ENCODE results near the gene ITPRIPL1.

DNA sequence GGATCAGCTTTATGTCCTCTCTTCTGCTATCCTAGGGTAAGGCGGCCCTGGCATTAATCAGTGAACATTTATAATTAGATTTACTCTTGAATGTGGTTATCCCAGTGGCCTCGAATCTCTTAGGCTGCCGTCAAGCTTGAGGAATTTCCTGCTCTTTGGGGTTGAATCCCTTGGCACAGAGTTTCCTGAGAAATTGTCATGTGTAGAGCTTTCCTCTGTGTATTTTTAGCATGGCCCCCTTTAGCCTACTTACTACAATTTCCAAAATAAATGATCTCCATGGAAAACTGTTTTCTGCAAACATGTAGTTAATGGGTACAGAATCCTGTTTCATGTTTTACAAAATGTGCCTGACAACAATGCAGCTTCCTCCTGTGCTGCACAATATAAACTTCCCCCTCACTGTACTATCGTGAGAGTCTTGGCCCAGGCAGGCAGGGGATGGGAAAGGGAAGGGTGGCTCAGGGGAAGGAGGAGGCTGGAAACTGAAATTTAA, 28.5 kb downstream of the ITPRIPL1 start:
- TF ChIP-seq, protein P1, sequence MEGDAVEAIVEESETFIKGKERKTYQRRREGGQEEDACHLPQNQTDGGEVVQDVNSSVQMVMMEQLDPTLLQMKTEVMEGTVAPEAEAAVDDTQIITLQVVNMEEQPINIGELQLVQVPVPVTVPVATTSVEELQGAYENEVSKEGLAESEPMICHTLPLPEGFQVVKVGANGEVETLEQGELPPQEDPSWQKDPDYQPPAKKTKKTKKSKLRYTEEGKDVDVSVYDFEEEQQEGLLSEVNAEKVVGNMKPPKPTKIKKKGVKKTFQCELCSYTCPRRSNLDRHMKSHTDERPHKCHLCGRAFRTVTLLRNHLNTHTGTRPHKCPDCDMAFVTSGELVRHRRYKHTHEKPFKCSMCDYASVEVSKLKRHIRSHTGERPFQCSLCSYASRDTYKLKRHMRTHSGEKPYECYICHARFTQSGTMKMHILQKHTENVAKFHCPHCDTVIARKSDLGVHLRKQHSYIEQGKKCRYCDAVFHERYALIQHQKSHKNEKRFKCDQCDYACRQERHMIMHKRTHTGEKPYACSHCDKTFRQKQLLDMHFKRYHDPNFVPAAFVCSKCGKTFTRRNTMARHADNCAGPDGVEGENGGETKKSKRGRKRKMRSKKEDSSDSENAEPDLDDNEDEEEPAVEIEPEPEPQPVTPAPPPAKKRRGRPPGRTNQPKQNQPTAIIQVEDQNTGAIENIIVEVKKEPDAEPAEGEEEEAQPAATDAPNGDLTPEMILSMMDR (conservative IDR thresholded peaks at IDR 0.05; ENCODE audit: low read depth, low read length) = no peak
- TF ChIP-seq POLR2A (IDR thresholded peaks at IDR 0.05; ENCODE audit: low read depth, low read length) (no peak), RFX5 (IDR thresholded peaks at IDR 0.05; ENCODE audit: low read depth, low read length) (no peak)
